Measurements from ENCODE around the gene SUCLG2.

The SUCLG2 gene

DNA sequence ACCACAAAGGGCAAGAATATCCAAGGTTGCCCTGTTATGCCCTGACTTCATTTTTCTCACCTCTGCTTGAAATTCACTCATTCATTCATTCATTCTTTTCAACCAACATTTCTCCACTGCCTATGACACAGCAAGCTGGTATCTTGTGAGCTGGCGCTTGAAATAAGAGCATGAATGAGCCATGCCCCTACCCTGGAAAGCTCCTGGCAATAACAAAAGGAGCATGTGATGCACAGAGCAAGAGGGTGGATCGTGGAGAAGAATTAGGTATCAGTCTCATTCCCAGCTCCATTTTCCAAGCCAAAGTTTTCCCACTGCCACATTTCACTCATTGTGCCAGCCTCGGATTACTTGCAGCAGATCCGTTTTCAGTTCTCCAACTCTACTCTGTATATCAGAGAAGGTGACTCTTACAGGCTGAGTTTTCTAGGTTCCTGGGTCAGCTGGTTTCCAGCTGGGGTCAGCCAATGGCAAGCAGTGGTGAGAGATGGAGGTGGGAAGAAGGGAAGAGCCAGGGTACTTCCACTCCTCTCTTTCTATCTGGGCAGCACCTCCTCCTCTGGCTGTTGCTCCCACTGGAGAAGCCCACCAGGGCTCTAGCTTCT, 144.8 kb downstream of the SUCLG2 start:
- no peak for DNase-seq (ENCODE audit: low read depth in 2 of 2)

DNA sequence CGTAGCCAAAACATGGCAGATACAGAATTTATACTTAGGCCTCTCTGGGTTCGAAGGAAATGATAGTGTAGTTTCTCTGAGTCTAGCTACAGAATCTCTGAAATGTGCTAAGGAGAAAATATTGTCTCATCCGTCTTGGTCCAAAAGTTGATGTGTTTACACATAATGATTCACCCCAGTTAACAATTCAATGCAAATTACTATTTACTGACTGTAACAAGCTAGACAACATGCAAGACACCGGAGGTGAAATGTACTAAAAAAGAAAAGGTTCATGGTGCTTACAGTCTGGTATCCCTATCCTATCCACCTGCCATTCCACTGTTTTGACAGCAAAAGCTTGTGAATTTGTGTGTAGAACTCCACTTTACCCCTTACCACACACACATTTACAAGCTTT, 146.8 kb downstream of the SUCLG2 start:
- no peak for DNase-seq (ENCODE audit: low read depth in 2 of 2)

DNA sequence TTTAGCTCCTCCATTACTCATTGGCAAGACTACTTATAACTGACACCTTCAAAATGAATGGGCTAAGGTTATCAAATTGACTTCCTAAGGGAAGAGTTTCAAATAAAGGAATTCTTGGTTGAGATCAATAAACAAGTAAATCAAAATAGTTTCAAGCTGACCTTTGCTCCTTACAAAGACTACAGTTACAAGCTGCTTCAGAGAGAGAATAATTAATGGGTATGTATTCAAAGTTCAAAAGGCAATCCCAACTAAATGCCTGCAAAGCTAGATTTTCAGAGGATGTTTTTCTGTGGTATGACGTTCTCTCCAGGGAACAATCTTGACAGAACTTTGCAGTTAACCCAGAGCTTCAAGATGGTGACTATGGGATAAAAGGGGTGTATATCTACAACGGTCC, 153.7 kb downstream of the SUCLG2 start:
- no peak for DNase-seq (ENCODE audit: low read depth in 2 of 2)

DNA sequence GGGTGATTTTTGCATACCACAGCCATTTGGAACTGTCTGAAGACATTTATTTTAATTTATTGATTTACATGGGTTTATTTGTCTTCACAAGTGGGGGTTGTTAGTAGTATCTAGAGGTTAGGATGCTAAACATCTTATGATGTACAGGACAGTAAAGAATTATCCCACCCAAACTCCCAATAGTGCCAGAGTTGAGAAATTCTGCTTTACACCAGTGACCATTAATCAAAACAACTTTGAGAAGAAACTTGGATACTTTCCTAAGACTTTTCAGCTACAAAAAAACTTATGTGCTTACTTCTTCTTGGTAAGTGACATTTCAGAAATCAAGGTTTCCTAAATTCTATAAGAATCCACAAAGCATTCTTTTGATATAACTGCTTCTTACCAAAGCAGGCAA, 156.7 kb downstream of the SUCLG2 start:
- DNase-seq (ENCODE audit: low read depth in 2 of 2): no peak

DNA sequence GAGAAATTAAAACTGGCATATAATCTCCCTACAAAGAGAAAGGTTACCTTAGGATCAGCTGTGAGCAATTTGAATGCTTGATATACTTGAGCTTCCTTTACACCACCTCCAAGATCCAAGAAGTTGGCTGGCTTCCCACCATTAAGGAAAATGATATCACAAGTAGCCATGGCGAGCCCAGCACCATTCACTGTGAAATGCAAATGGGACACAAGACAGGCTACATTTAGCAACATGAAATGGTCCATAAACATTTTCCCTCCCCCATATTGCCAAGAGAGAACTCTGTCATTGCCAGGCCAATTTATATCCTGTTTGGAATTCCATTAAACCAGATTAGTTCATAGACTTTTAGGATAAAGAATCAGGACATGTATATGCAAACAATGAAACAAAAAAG, 158.7 kb downstream of the SUCLG2 start:
- no peak for DNase-seq (ENCODE audit: low read depth in 2 of 2)

DNA sequence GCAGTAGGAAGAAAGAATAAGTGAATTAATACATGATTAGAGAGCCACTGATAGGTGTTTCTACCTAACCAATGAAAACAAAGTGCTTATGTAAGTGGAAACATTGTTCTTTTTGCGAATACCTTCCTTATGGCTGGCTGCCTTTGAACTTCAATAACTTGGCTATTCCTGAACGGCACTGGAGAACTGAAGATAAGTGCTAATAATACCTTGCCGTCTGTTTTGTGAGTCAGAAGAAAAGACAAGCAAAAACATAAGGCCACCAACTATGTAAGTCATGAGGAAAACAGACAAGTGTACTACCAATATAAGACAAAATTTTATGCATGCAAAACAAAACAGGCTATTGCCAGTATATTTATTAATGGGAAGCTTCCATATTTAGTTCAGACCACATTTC, 160.6 kb downstream of the SUCLG2 start:
- no peak for DNase-seq (ENCODE audit: low read depth in 2 of 2)

DNA sequence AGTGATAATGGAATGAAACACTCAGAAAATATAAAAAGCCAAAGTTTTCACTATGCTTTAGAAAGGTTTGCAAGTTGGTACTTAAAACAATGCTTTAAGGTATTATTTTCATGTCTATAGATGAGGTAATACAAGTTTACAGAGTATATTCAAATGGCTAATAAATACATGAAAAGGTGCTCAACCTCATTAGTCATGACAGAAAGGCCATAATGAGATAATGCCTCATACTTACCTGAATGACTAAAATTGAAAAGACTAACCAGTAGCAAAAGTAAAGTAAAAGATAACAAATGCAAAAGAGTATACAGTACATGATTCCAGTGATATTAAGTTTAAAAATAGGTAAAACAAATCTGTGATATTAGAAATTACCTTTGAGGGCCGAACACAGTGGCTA, 163.8 kb downstream of the SUCLG2 start:
- DNase-seq (ENCODE audit: low read depth in 2 of 2): no peak

DNA sequence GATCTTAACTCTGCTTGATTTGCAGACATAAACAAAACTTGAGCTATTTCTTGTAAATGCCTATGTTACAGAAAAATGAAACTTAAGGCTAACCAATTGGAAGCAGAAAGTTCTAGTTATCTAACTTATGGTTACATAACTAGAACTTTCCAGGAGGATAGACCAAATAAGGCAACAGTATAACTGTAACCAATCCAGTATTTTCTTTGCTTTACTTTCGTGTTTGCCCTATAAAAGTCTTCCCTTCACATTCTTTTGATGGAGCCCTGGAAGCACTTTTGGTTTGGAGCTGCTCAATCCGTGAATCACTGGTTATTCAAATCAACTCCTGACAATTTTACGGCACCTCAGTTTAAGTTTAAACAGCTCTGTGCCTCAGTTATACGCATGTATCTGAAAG, 164.6 kb downstream of the SUCLG2 start:
- no peak for DNase-seq (ENCODE audit: low read depth in 2 of 2)

DNA sequence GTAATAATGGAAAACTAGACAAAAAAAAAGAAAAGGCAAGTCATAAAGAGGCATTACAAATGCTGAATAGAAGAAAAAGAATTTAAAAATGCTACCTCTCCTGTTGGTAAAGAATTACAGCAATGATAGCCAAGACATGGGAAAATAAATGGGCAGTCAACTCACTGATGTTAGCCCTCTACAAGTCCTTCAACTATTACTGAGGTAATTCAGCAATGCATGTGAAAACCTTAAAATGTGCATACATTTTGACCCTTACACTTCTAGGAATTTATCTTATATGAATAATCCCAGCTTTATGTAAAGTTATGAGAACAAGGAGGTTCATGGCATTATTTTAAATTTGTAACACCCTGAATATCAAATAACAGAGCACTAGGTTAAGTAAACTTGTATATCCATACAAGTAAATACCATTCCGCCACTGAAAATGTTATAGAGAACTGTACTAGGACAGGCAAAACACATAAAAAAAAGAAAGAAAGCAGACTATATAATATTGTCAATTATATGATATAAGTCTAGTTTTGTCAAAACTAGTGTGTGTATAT, 166.8 kb downstream of the SUCLG2 start:
- DNase-seq (ENCODE audit: low read depth in 2 of 2): no peak

DNA sequence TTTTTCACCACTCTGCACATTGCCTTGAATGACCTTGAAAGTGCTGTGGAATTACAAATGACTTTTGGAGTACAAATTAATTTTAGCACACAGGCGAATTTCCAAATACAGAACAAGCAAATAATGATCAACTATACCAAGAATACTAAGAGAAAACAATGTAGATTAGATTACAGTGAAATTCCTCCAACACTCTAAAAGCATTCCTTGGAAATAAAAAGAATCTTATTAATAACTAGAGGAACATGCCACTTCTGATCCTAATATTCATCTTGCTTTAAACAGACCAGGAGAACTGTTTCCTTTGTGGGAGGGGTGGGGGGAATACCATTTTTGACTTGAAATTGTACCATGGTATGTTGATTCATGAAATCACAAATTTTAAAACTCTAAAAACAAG, 167.5 kb downstream of the SUCLG2 start:
- no peak for DNase-seq (ENCODE audit: low read depth in 2 of 2)

DNA sequence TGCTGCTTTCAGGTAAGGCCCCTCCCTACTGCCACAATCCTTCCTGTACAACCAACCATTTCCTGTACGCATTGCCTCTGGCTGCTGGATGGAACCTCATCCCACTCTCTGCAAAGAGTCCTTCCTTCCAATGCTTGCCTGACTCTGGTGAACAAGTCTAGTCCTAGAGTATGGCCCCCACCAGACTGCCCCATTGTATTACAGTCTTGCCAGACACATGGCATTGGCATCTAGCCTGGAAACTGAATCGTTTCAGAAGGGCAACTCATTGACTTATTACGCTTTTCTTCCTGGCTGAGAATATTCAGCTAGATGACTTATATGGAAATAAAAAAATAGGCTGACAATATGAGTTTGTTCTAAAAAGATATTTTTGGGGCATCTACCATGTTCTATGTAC, 170.3 kb downstream of the SUCLG2 start:
- no peak for DNase-seq (ENCODE audit: low read depth in 2 of 2)

DNA sequence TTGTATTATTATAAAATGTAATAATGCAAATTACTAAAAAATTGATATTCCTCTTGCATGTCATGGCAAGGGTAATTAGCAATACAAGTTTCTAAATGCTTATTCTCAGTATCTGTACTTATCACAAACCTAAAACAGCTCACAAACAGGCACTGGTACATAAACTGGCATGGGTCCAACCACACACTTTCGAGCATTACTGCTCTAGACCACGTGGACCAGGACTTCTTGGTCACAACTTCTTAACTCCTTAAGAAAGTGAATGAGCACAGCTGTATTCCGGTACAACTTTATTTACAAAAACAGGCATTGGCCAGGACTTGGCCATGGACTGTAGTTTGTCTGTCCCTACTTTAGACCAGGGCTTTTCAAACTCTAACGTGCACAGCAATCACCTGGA, 173.3 kb downstream of the SUCLG2 start:
- DNase-seq (ENCODE audit: low read depth in 2 of 2): no peak

DNA sequence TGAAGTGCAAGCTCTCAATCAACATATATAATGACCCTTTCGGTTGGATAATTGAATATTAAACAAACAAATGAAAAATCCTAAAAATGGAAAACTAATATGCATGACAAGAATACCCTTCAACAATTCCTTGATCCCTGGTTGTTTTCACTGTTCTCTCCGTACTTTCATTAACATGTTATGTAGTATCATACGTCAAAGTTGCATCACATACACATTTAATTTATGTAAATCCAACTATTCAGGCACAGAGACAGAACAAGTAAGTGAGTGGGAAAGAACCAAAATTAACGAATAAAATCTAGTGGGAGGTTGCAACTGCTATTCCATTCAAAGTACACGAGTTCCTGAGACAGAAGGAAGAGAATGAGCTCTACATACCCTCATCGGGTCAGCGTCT, 176.0 kb downstream of the SUCLG2 start:
- DNase-seq (ENCODE audit: low read depth in 2 of 2): no peak

DNA sequence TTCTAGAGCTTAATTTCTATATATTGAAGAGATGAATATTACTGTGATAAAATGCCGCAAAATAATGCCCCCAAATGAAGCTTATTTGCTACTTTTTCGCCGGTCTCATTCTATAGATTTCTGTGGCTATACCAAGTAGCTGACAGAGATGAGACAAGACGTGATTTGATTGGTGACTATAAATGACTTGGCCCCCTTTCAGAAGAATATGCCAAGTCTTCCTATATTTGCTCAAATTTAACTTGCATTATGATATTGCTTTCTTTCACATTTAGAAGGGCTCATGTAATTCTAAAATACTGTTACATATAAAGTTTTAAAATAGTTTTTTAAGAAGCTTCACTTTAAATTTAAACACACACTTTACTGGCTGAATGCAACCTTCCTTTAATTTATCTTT, 180.1 kb downstream of the SUCLG2 start:
- no peak for DNase-seq (ENCODE audit: low read depth in 2 of 2)

DNA sequence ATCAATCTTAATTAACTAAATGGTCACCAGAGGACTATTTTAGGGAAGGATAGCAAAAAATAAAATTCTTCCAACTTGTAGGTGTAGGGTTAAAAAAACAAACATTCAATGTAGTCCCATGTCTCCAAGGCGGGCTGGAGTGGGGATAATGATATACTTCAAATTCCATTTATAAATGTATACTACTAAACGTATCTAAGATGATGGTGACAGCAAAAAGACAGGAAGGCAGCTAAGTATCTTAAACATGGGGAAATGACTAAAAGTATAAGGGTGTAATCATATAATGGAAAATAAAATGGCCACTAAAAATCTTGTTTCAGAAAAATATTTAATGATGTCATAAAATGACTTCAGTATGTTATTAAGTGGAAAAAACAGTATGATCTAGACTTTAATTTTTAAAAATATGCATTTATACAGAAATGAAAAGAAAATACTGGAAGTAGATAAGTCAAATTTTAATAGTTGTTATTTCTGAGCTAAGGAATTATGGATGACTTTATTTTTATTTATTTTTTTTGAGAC, 181.7 kb downstream of the SUCLG2 start:
- no peak for DNase-seq (ENCODE audit: low read depth in 2 of 2)

DNA sequence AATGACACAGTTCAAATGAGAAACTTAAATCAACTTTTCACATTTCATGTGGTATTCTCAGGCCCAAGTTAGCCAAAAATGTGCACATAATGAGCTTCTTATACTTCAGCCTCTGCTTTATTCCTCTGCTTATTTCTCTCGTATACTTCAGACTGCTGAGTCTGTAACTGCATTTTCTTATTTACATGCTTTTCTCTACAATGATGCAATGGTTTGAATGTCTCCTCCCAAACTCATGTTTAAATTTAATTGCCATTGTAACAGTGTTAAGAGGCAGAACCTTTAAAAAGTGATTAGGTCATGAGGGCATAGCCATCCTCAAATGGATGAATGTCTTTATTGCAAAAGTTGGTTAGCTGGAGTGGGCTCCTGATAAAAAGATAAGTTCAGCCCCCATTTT, 184.2 kb downstream of the SUCLG2 start:
- DNase-seq (ENCODE audit: low read depth in 2 of 2): no peak

DNA sequence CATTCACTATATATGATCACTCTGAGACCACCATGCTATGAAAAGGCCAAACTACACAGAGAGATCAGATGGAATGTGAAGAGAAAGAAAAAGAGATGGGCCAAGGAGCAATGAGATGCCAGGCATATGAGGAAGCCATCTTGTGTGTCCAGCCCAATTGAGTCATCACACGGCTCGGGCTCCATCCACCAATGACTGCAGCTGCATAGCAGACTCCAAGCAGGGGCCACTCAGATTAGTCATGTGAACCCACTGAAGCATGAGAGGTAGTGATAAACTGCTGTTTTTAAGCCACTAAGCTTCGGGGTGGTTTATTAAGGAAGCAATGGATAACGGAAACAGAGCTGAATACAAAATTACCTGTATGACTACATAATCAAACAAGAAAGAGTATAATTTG, 185.9 kb downstream of the SUCLG2 start:
- DNase-seq (ENCODE audit: low read depth in 2 of 2): no peak

DNA sequence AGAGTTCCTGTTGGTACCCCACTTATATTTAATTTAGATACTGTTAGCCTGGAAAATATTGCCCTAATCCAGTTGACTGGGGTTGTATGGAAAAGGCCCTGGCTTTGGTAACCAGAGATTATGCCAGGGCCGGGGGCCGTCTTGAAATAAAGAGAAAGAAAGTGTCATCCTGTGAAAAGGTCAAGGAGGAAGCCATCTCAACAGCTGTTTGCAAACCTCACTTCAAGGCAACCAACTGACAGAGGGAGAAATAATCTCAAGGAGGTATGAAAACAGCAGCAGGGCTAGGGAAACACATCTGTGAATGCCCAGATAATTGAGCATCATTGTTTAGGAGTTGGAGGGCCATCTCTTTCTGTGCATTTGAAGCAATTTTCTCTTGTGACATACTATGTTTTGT, 190.8 kb downstream of the SUCLG2 start:
- no peak for DNase-seq (ENCODE audit: low read depth in 2 of 2)

DNA sequence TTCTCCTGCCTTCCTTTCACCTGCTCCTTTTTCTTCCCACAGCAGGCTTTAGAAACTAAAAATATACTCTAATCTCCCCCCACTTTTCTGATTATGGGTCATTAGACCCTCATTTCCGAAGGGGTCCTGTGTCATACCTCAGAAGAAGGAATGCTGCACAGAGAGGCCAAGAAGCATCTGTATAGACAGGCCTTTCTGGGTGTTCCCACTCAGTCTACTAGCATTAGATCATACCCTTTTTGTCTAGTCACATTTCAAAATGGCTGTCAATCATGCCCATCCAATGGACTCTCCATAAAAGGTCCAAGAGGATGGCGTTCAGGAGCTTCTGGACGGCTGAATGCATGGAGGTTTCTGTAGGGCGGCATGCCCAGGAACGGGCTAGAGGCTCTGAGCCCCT, 192.2 kb downstream of the SUCLG2 start:
- DNase-seq (ENCODE audit: low read depth in 2 of 2): no peak

DNA sequence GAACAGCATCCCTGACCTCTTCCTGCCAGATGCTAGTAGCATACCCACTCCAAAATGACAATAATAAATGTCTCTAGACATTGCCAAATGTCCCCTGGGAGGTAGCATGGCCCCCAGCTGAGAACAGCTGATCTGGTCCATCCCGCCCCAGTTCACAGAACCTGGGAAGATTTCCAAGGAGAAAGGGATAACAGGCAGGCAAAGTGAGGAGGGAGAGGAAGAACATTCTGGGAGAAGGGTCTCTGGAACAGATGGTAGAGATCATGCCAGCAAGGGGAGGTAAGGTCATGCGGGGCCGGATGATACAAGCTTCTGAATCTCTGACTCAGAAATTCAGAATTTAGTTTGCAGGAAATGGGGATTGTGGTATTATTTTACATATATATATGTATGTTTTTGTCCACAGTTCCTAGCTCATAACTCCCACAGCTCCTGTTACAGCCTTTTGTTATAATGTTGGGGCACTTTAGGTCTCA, 192.7 kb downstream of the SUCLG2 start:
- DNase-seq (ENCODE audit: low read depth in 2 of 2): no peak

DNA sequence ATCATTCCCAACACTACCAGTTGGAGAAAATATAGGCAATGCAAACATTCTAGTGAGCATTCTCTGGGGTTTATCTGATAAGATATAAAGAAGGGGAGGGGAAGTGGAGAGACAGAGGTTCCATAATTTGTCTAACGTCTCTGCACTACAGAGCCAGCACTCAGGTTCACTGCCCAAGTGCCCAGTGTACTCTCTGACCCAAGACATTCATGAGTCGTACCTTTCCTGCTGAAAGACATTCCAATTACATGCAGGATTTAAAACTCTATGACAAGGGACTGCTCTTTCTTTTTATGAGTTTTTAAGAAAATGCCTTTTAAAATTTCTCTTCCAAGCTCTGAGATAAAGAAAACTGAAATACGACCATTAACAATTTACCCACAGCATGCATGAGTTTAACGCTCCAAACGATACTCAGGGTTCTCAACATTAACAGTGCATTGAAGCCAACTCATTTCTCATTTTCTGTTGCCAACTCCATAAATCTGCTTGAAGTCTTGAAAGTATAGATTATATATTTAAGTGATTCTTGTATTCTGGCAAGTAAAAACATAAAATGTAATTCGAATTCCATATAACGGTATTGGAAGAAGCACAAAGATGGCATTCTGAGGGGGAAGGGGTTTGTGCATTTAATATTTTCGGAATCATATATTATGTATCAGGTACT, 193.4 kb downstream of the SUCLG2 start:
- DNase-seq (ENCODE audit: low read depth in 2 of 2): no peak

DNA sequence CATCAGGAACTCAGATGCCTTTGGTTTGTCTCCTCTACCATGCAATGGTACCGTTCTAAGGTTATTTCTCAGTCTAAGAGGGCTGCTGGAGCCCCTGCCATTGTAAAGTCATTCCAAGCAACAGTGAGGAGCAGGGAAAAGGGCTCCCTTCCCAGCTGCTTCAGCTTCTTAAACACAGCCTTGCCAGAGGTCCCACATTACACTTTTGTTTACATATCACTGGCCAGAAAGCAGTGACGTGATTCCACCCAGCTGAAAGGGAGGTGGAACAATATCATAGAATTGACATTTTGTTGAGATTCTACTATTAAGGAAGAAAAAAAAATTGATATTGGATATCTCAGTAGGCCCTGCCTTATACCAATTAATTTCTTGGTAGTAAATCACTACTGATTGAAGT, 194.6 kb downstream of the SUCLG2 start:
- DNase-seq (ENCODE audit: low read depth in 2 of 2): no peak

DNA sequence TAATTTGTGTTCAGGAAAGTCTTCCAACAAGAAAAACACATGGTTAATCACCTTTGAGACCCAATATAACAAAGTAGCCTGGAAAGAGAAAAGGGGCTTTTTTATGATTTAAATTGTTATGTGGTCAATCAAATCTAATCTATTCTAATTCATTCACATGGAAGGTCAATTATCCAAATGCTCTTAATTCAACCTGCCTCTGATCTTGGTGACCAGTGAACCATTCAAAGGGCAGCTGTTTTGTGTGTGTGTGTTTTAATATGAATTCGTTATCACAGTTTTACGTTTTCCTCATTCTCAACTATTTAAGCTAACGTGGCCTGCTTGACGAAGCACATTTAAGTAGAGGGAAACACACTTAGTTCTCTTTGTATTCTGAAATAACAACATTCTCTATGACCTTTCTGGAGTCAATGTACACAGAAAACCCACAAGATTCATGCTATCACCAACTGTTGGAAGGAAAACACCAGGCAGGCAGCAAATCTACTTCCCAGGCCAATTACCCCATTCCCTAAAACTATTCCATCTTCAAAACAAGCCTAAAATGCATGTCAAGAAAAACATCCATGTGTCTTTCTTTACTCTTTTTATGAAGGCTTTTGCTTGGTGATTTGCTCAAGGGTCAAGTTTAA, 195.4 kb downstream of the SUCLG2 start:
- DNase-seq (ENCODE audit: low read depth in 2 of 2): no peak
